Ovary (tissue), 3 donors: ENCODE results near the gene IKBIP.

Source experiments
- EP300 ChIP-seq: sonication (generic); formaldehyde crosslinking; IDR thresholded peaks from one replicate; pipeline ENCODE4 v1.6.1; 2017; ENCODE audit warnings: antibody characterized with exemption
- POLR2A ChIP-seq: fragments of 450-650 bp; IDR thresholded peaks from one replicate; pipeline ENCODE4 v1.6.1; 2017; ENCODE audit warnings: antibody characterized with exemption, mild to moderate bottlenecking, moderate library complexity
- TF ChIP-seq, protein P1 (sequence below), 3 donors: fragments of 450-650 bp in 2 of 3; fragments of 200-600 bp in 1 of 3; IDR thresholded peaks; one replicate each; pipeline versions ENCODE4 v1.5.1 to v1.8.0; 2016 to 2022; ENCODE audit warnings: antibody characterized with exemption in 3 of 3, mild to moderate bottlenecking in 1 of 3
- donor health status: DM: no; HTN: no; CAD: no.

DNA sequence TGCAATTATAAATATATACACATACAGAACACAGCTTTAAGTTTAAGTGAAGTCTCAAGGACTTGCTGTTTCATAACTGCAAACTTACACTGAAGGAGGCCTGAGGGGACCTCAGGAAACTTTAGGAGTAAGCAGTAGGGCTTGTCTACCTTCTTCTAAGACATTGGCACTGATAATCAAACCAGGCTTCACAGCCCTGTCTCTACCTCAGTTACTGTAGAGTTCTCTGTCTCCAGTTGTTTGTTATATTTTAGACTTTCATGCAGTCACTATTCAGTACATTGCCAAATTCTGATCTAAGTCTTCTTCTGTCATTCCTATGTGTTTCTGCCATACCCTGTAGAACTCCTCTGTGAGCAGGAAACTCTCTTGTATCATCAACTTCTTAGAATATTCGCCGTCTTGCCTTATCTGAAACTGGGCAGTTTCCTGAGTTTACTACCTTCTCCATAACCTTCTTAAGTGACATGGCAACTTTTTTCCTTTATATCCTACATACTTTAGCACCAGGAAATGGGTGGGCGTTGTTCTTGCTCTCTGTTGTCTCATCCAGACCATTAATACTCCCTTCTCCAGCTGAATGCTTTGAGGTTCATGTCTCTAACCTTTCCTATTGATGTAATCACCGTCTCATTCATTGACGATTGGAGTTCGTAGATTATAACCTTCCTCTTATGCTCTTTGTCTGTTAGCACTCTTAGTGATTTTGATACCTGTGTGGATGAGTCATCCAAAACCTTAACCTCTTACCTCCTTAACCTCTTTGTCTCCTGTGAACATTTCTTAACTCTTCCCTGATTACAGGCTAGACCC is 11.9 kb upstream of the IKBIP start:
- TF ChIP-seq, protein P1, sequence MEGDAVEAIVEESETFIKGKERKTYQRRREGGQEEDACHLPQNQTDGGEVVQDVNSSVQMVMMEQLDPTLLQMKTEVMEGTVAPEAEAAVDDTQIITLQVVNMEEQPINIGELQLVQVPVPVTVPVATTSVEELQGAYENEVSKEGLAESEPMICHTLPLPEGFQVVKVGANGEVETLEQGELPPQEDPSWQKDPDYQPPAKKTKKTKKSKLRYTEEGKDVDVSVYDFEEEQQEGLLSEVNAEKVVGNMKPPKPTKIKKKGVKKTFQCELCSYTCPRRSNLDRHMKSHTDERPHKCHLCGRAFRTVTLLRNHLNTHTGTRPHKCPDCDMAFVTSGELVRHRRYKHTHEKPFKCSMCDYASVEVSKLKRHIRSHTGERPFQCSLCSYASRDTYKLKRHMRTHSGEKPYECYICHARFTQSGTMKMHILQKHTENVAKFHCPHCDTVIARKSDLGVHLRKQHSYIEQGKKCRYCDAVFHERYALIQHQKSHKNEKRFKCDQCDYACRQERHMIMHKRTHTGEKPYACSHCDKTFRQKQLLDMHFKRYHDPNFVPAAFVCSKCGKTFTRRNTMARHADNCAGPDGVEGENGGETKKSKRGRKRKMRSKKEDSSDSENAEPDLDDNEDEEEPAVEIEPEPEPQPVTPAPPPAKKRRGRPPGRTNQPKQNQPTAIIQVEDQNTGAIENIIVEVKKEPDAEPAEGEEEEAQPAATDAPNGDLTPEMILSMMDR (IDR thresholded peaks at IDR 0.05) = no peak
- TF ChIP-seq POLR2A (no peak), EP300 (no peak)
